WTC11 (cell line): ENCODE results near the gene RGS13.

ENCODE experiments used
- CREB1 ChIP-seq: sonication (generic); formaldehyde crosslinking; IDR thresholded peaks from 2 replicates; pipeline ENCODE4 v1.8.0; 2023; ENCODE audit warnings: mild to moderate bottlenecking, missing genetic modification reagents
- CTCF ChIP-seq: fragments of 200-600 bp; IDR thresholded peaks from 2 replicates; pipeline ENCODE4 v1.8.0; 2022; ENCODE audit warnings: antibody characterized with exemption
- RELA ChIP-seq: sonication (generic); formaldehyde crosslinking; IDR thresholded peaks from 2 replicates; pipeline ENCODE4 v1.8.1; 2022; ENCODE audit warnings: missing genetic modification reagents, mild to moderate bottlenecking, borderline replicate concordance
- USF2 ChIP-seq: sonication (generic); formaldehyde crosslinking; IDR thresholded peaks from 2 replicates; pipeline ENCODE4 v1.8.1; 2023; ENCODE audit warnings: mild to moderate bottlenecking, missing genetic modification reagents, moderate library complexity

GRCh38 chr1:192669174-192669573 lies 33.2 kb downstream of the RGS13 start:
- TF ChIP-seq USF2 (CRISPR knock-in tag): no peak
- TF ChIP-seq RELA (CRISPR knock-in tag): no peak
- no peak for TF ChIP-seq CREB1 (CRISPR knock-in tag)
- TF ChIP-seq CTCF: no peak
